Tibial nerve (tissue), 4 donors: ENCODE data around the gene TMCO4.

Source experiments
- CTCF ChIP-seq, 5 experiments: fragments of 200-600 bp in 3 of 5; fragments of 450-650 bp in 2 of 5; sonication (generic) in 3 of 5; IDR thresholded peaks; one replicate each; pipeline ENCODE4 v1.5.1; 2016 to 2019; ENCODE audit warnings: antibody characterized with exemption in 5 of 5, mild to moderate bottlenecking in 3 of 5, moderate library complexity in 2 of 5
- EP300 ChIP-seq, 2 donors: sonication (generic); formaldehyde crosslinking; IDR thresholded peaks; one replicate each; pipeline ENCODE4 v1.6.1; 2017; ENCODE audit warnings: antibody characterized with exemption in 2 of 2, mild to moderate bottlenecking in 1 of 2
- POLR2A ChIP-seq, 2 donors: fragments of 450-650 bp; IDR thresholded peaks; one replicate each; pipeline ENCODE4 v1.6.1; 2017; ENCODE audit warnings: antibody characterized with exemption in 2 of 2, mild to moderate bottlenecking in 2 of 2, moderate library complexity in 2 of 2

GRCh38 chr1:19662313-19662712, 137.4 kb downstream of the TMCO4 start:
- TF ChIP-seq CTCF (IDR thresholded peaks at IDR 0.05) (no peak), POLR2A (IDR thresholded peaks at IDR 0.05) (no peak), EP300 (IDR thresholded peaks at IDR 0.05) (no peak)
